HuH-7.5 (cell line): ENCODE measurements around the gene ST6GALNAC2.

Experiments
- DNase-seq: peaks from one replicate; pipeline ENCODE4 v3.0.0; 2011; ENCODE audit warnings: low spot score

ST6GALNAC2 gene

DNA sequence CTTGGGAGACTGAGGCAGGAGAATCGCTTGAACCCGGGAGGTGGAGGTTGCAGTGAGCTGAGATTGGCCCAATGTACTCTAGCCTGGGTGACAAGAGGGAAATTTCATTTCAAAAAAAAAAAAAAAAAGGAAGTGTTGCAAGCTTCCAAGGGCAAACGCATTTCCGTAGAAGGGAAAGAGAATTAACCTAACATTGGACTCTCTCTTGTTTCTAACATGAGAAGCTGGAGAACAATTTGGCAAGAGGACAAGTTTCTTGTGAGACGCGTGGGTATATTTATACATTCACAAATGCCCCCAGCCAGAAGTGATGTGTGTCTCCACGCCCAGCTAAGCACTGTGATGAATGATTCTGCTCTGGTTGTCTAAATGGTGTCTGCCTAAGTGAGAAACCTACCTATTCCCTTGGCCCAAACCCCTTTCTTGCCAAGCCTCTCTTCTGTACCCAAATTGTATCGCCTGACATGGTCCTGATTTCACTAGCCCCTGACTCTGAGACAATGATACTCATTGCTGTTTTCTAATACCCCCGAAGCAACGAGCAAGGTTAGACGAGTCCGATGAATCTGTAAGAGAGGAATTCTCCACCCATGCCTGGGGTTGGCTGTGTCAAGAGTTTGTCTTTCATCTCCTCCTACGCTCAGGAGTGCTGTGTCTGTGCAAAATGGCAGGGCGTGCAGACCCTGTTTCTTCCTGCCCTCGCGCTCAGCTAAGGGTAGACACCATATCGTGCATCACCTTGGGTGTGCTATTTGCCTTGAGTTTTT, 14.2 kb upstream of the ST6GALNAC2 start:
- no peak for DNase-seq

DNA sequence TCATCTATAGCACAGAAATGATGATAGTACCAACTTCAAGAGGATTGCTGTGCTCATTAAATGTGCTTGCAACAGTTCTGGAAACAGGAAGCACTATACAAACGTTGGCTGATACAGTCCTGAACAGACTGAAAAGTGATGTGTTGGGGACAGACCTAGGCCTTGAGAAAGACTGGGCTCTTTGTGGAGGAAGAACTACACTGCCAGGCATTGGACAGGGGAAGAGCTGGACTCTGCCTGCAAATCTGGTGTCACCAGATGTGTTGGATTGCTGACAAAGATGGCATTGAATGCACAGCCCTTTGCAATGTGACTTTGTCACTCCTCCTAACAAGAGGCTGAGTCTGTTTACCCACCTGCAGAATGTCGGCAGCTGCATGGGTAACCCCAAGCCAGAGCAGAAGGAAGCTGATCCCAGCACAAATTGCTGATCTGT, 12.4 kb upstream of the ST6GALNAC2 start:
- DNase-seq = no peak

DNA sequence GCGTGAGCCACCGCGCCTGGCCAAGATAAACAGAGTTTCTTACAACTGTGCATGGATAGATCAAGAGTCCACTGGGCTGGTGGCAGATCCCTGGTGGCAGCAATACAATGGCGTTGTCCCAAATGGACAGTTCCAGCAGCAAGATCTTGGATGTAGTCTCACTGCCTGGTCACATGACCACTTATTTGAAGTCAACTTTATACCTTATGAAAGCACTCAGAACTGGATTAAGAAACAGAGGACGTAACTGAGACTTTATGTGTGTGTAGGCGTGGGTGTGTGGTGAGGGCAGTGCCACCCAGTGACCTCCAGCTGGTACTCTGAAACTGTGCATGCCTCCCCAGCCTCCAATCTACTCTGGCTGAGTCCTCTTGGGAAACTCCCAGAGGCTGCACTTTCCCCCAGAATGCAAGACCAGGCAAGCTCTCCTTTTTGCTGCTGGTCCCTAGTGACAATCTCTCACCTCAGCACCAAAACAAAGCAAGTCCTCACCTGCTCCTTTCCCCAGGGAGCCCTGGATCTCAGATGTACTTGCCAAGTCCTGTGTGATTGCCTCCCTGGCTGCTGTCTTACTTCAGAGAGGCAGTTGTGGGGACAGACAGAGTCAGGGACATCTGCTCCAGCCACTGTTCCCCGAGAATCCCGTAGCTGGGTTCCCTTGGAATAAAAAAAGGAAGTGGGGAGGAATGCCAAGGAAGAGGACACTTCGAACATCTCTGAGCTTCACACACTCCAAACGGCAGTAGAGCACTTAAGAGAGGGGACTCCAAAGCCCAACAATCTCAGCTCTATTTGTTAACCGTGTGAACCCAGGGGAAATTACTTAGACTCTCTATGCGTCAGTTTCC, 11.7 kb upstream of the ST6GALNAC2 start:
- no peak for DNase-seq

DNA sequence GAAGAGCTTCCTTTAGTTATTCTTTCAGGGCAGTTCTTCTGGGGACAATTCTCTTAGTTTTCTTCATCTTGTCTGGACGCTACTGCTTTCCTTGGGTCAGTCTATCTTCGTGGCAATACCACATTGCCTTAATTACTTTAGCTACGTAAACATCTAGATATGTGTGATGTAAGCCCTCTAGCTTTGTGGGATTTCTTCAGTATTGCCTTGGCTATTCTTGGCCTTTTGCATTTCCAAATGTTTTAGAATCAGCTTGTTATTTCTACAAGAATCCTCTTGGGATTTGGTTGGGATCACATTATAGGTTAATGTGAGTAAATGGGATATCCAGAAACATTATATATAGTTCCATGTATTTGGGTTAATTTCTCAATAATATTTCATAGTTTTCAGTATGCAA, 9.0 kb upstream of the ST6GALNAC2 start:
- DNase-seq = no peak

DNA sequence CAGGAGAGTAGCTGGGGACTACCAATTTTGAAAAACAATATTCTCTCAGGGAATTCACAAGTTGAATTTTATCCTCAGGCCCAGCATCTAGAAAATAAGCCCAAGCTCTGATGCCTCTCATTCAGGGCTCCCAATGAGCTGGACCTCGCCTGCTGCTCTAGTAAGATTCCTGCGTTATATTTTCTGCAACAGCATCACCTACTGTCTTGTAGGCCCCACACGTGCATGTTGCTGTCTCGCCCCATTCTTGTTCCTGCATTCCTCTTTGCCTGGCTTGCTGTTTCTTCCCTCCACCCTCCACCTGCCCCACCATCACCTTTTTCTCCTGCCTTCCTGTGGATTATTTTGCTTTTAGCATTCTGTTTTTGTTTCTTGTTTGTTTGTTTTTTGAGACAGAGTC, 8.3 kb upstream of the ST6GALNAC2 start:
- no peak for DNase-seq

DNA sequence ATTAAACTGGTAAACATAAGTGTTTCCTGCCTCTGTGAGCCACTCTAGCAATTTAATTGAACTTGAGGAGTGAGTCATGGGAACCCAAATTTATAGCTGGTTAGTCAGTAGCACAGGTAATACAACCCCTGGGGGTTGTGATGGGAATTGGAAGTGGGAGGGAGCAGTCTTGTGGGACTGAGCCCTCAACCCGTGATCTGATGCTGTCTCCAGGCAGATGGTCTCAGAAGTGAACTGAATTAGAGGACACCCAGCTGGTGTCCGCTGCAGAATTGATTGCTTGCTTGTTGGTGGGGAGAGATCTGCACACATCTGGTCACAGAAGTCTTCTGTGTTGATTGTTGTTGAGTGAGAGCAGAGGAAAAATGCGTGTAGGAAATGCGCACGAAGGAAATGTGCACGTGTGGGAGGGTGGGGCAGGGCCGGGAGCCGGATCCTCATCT, 7.7 kb upstream of the ST6GALNAC2 start:
- DNase-seq = no peak

DNA sequence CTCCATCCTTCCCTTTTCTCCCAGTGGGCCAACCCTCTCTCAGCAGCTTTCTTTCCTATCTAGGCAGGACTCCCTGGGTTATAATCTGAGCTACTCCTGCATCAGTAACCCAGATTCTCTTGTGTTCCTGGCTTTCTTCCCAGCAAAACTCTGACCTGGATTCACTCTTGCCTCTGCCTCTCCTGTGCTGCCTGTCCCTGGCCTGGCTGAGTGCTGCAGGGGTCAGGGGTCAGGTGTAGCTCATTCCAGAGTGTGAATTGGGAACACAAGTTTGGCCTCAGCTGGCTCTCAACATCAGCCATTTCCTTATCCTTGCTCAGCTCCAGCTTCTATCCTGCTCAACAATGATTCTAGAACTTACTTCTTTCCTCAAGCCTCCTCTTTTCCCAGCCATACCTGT, 2.5 kb upstream of the ST6GALNAC2 start:
- no peak for DNase-seq

DNA sequence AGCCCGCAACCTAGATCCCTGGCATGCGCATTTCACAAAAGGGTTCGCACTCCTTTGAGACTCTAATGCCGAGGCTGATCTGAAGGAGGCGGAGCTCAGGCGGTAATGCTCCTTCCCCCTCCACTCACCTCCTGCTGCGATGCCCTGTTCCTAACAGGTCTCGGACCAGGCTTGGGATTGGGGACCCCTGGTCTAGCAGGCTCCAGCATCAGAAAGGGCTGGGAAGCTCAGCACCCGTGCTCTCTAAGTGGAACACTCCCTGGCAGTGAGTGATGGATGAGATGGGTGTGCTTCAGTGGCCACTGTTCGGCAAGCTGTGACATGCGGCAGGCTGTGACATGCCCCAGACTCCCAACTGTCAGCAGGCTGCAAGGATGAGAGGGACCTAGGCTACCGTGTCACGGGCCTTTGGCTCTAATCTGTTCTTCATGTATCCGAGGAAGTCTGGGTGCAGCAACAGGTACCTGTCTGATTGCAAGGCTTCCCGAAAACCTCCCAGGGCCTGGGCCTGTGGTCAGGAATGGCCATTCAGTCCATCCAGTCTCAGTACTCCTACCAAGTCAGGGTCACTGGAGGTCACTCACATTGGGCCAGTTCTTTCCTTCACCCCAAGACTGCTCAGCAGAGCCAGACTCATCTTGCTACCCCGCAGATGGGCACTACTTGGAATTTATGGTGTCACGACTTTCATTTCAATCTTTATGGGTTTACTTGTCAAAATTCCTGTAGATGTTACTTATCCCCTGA, 1.3 kb upstream of the ST6GALNAC2 start:
- no peak for DNase-seq

DNA sequence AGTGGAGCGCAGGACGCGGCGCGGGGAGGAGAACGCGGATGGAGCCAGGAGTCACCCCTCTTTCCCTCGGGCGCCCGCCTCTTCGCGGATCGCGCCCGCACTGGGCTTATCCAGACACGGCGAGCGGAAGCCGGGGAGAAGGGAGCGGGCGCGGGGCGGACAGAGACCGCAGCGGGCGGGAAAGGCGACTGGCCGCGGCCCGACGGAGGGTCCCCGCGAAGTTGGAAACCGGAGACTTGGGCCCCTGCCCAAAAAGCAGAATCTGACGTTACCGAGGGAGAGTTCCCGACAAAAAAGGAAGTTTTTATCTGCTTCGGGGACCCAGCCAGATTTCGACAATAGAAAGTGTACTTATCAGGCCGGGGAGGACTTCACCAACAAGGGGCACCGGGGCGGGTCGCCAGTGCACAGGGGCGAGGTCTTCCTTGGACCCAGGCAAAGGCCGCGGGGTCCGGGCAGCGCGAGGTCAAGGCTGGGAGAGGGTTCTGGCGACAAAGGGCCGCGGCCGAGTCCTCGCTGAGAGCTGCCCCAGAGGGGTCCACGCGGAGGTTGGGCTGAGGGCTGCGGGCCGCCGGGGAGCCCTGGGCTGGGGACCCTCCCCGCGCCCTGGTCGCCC, 519 bp downstream of the ST6GALNAC2 start:
- DNase-seq = no peak

DNA sequence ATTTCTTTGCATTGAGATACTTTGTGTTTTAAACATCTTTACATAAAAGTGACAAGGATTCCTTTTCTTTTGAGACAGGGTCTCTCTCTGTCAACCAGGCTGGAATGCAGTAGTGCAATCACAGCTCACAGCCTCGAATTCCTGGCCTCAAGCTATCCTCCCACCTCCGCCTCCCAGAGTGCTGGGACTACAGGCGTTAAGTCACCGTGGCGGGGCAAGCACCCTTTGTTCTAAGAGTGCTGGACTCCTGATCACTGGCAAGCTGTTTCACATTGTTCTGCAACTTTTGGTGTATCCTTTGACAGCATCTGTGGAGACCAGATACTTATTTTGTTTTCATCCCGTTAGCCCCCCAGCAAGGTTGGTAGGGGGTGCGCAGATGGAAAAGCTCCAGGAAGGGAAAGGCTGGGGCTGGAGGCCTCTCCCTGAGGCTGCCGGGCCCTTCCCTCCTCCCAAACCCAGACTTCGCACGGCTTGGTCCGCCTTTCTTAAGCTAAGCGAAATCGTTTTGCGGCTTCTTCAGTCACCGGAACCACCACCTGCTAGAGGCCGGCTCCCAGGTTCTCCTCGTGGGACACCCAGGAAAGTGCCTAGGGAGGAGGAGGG, 1.1 kb downstream of the ST6GALNAC2 start:
- no peak for DNase-seq

DNA sequence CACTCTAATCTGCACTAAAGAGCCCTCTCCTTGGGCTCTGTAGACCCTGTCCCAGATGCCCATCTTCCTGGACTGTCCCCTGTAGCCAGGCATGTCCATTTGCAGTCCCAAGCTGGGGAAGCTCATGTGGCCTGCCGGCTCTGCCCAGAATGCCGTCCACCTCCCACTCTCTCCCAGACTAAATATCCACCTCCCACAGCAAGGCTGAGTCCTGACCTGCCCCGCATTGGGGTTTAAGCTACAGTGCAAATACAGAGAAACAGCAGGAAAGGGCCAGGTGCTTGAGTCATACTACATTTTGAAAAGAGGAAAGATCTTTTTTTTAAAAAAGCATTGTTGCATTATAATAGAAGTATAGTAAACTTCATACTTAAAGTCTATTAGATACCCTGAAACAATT, 3.0 kb downstream of the ST6GALNAC2 start:
- no peak for DNase-seq

DNA sequence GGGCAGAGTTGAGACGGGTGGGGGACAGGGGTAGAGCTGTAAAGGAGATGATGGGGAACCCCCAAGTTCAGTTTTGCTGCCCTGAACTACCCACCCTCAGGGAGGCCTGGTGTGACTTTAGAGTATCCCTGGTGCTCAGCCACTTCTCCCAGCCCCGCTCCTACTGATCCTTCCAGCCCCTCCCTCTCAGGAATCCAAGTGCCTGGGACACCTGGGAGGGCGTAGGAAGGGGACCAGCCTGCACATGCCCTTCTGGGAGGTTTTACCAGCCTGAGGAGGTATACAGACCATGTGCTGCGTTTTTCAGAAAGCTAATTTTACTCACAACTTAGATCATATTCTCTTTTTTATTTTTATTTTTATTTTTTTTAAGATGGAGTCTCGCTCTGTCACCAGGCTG, 4.1 kb downstream of the ST6GALNAC2 start:
- no peak for DNase-seq

DNA sequence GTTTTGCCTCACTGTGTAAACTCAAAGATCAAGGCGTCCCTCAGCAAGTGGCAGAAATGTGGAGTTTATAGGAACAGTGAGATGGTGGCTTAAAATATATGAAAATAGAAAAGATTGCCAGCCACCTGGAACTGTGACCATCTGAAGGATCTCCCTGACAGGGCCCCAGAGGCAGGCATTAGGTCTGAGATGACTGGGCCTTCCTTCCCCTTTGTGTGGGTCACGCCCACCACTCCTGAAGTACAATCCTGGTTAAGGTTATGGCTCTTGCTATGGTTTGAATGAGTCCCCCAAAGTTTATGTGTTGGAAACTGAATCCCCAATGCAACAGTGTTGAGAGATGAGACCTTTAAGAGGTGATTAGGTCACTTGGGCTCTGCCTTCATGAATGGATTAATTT, 6.4 kb downstream of the ST6GALNAC2 start:
- DNase-seq = no peak

DNA sequence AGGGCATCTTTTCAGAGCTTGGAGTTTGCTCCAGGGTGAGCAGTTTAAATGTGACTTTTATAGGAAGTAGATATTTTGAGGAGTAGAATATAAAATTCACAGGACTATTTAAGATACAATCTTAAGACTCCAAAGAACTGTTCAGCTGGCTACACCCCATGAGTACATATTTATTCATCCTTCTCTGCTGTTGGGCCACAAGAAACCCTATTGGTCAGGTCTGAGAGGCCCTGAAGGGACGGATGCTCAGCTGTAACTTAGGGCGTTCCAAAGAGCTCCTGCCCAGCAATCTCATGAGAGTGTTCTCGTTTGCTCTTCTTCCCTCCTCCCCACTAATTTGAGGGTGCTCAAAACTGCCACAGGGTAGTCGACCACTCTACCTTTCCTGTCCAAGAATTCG, 7.3 kb downstream of the ST6GALNAC2 start:
- DNase-seq = no peak

DNA sequence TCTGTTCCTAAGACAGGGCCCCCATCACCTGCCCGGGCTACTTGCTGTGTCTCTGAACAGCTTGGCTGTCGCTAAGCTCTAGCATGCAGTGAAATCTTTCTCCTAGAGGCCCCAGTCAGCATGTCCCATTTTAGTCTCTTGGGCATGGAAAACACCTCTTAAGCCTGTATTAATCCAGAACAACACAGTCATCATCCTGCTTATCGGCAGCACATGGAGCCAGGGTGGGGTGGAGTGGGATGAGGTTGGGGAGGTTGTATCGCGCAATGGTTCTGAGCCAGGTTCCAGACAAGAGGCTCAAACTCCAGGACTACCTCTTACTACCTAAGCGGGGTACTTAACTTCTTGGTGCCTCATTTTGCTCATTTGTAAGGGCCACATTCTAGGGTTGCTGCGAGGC, 7.8 kb downstream of the ST6GALNAC2 start:
- no peak for DNase-seq

DNA sequence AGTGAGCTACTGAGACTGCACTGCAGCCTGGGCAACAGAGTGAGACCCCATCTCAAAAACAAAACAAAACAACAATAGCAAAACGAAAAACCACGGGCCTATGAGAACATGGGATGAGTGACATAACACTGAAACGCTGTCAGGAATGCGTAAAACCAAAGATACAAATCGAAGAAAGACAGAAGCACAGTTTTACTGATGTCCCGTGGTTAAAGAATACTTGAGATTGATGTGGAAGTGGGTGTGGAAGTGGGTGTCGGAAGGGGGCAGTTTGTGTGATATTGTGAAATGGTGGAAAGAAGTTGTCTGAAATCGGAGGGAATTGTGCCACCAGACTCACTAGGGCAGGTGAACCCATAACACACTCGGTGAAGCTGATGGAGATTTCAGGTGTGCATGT, 9.5 kb downstream of the ST6GALNAC2 start:
- no peak for DNase-seq

DNA sequence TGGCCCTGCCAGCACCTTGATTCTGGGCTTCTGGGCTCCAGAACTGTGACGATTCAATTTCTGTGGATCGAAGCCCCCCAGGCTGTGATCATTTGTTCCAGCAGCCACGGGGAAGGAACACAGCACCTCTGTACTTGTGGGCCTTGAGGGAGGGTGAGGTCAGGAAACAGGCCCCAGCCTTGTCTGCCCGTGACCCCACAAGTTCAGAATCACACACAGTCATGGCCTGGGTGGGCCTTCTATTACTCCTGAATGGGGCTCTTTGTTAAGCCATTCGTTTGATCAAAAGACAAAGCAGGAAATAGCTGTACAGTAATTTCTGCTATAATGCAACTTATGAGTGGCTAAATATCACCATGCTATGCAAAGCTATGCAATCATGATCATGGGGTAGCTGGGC, 10.1 kb downstream of the ST6GALNAC2 start:
- DNase-seq = no peak

DNA sequence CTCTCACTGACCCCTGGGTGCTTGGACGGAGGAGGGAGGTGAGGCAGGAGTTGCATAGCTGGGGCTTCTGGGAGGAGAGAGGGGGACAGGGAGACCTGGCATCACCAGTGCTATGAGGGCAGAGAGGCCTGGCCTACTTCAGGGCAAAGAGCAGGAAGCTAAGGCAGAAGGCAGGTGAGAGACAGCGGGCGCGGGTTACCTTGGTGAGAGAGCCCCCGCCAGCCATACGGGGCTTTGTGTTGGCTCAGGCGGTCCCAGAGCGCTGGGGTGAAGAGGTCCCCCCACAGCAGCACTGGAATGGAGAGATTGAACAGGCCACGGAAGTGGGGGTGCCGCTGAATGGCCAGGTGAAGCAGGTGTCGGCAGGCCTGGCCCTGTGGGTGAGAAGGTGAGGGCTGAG, 11.5 kb downstream of the ST6GALNAC2 start:
- no peak for DNase-seq

DNA sequence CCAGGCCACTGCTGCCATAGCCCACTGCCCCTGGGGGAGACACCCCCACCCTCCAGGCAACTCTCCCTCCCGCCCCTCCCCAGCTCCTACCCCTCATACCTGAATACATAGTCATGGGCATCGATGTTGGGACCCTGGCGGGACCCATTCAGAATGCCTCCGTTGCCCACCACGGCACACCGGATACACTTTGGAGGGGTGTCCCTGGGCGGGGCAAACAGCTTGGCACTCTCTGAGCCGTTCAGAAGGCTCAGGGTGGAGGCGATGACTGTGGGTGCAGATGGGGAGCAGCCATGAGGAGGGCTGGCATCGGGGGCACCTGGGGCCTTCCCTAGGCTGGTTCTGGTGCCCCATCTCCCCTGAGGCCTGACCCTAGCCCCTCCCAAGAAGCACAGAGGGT, 12.6 kb downstream of the ST6GALNAC2 start:
- no peak for DNase-seq

DNA sequence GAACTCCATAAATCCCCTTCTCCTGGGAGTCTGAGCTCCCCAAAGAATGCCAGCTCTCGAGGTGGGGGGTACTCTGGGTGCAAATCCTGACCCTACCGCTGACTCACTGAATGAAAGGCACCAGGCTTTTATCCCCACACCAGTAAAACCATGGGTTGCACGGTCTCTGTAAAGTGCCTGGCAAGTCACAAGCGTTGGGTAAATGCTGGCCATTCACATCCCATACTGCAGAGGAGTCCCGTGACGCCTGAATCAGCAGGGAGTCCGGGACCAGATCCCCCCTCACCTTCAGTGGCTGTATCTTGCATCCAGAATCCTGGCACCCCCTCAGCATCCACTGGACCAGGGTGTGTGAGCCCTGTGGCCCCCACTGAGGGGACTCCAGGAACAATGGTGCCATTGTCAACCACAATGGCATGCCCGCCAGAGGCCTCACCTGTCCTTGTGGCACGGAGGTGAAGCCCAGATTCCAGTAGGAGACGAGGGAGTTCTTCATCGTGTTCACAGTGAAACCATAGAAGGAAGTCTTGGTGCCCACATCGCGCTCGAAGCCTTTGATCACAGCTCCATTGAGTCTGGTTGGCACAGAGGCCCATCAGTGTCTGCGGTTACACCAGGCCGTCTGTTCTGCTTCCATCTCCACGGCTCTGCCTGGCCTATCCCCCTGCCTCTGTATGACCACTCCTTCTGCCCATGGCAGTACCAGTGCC, 13.3 kb downstream of the ST6GALNAC2 start:
- no peak for DNase-seq

DNA sequence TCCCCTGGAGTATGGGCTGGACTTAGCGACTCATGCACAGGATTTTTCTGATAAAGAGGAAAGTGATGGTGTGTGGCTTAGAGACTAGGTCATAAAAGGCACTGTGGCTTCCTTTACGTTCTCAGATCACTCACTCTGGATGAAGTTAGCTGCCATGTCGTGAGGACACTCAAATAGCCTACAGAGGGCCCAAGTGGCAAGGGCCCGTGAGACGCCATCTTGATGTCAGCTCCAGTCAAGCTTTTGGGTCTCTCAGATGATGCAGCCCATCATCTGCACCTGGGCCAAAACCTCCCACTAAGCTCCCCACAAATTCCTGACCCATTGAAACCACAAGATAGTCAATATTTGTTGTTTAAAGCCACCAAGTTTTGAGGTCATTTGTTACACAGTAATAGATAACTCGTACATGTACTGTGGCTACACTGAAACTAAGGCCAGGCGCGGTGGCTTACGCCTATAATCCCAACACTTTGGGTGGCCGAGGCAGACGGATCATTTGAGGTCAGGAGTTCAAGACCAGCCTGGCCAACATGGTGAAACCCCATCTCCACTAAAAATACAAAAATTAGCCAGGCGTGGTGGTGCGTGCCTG, 14.7 kb downstream of the ST6GALNAC2 start:
- no peak for DNase-seq
